GM21447 (cell line): ENCODE results near the gene BHLHA15.

ENCODE experiments used
- ATAC-seq: cut with Tn5 transposase; IDR thresholded peaks from one replicate; pipeline ENCODE4 v1.9.1; 2021; ENCODE audit not compliant: unreplicated experiment

BHLHA15 gene

DNA sequence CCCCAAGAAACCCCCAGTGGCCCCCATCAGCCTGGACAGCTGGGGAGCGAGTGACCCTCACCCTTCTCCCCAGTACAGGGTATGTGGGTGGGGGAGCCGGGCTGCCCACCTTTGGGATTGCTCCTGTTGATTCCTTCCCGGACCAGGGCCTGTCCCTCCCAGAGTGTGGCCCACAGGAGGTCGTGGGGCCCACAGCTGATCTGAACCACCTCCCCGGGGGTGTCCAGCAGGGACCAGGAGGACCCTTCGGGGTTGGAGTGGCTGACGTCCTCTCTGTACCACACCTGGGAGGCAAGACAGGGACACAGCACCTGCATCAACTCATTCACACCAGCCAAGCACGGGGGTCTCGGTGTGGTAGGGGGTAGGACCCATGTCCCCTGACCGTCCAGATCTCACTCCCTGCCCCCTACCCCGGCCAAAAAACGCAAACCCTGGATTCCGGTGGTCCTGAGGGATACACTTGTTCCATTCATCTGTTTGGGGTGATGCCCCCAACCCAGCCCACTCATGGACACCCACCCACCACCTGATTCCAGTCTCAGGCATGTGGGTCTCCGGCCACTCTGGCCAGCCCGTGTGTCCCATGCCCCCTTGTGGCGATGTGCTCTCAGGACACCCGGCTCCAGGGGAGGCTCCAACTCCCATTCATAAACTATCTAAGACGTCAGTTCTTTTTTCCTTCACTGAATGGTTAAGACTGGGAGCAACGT is 29.9 kb downstream of the BHLHA15 start:
- ATAC-seq: no peak

DNA sequence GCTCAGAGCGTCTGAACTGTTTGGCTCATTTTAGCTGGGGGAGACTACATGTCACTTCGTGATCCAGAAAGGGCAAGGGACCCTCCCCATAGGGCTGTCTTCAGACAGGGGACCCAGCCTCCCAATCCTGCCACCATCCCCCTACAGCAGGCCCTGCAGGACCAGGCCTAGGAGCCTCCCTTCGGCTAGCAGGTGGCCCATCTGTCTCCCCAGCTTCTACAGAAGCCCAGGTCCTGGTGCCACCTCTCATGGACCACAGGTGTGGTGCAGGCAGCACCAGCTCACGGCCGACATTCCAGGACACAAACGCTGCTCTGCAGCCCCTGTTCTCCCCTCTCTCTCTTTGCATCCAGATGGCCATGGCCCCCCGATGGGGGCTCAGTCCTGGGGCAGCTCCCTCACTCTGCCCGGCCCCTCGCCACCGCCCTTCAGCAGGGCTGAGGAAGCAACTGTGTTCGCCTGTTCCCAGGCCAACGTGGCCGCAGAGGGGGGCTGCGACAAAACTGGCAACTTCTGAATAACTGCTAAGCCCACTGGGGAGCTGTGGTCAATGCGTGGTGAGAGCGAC is 30.5 kb downstream of the BHLHA15 start:
- ATAC-seq: no peak

GRCh38 chr7:98242342-98242741 is 31.1 kb downstream of the BHLHA15 start:
- no peak for ATAC-seq

- ATAC-seq: no peak
Observed at GRCh38 chr7:98242934-98243333, 31.7 kb downstream of the BHLHA15 start.

DNA sequence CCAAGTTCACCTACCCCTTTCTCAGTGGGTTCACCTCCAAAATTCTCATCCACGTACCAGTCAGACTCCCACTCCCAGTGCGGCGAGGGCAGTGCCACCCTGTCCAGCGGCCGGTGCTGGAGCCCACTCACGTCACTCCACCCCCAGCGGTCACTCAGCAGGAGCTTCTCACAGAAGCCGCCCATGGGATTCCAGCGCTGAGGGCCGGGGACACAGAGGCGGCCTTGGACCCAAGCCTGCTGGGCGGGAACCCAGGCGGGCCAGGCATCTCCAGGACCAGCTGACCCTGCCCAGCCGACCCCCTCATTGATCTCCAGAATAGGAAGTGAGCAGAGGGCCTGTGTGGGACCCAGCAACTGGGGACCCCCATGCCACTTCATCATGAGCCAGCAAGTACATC is 33.6 kb downstream of the BHLHA15 start:
- ATAC-seq: no peak

DNA sequence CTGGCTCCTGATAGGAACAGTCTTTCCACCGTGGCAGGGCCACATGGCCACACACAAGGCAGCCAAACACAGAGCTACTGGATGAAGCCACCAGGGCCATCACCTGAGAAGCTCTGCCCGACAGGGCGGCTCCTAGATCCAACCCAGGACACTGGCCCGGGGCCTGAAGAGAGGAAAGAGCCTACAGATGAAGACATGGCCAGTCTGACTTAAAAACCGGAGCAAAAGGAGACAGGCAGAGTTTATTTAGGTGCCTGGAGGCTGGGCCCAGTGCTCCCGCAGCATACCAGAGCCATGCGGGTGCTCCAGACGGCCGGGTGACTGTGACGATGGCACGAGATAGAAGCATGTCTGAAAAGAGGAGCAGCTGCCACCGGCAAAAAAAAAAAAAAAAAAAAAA is 36.9 kb downstream of the BHLHA15 start:
- no peak for ATAC-seq

DNA sequence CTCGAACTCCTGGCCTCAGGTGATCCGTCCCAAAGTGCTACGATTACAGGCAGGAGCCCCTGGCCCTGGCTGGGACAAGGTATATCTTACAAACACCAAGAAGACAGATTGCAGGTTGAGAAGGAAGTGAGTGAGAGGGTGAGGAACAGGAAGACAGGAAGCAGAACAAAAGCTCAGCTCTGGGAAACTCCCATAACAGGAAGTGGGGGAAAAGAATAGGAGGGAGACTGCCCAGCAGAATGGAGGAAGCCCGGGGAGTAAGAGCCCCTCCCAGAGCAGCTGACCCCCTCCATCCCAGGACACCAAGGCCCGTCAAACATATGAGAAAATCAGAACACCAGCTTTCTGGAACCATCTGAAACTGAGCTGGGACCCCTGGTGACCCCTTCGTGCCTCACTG is 37.9 kb downstream of the BHLHA15 start:
- no peak for ATAC-seq

- no peak for ATAC-seq
Observed at GRCh38 chr7:98250789-98251188, 39.5 kb downstream of the BHLHA15 start.

- ATAC-seq: peak; percentile 41
Observed at GRCh38 chr7:98251231-98251600, 40.0 kb downstream of the BHLHA15 start.

DNA sequence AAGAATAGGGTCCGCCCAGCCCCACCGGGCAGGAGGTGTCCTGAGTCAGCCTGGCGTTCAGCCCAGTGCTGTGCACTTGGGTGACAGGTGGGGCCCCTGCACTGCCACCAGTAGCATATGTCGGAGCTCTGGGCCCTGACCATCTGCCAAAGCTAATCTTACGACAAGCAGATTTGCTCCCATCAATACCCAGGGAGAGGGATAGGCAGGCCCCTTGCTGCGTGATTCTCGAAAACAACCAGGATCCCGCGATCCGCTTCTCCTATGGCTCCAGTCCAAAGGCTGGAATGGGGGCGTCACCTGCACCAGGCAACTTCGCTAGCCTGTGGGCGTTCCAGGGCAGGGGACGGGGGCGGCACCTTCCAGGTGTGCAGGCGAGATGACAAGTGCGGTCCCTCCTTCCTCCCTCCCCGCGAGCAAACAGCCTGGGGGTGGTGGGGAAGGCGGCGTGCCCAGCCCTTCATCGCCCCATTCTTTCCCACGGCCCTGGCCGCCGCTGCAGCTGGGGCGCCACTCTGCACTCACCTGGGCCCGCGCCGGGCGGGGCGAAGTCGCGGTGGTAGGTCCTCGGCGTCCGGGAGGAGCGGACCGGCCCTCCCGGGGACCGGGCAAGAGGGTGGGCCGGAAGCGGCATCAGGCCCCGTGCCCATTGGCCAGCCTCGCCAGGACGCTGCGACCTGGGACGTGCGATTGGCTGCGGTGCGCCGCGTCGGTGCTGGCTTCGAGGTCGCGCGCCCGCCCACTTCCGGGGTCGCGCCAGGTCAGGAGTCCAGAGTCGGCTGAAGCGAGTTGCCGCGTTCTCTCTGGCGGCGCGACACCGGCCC is 40.6 kb downstream of the BHLHA15 start, which contains the start of gene TECPR1:
Gene TECPR1, minus strand, starts transcription at position 632 of the 824 bp plus-strand sequence. CDS start 6,086 bp downstream, outside the sequence.
- peak; percentile 93 for ATAC-seq

DNA sequence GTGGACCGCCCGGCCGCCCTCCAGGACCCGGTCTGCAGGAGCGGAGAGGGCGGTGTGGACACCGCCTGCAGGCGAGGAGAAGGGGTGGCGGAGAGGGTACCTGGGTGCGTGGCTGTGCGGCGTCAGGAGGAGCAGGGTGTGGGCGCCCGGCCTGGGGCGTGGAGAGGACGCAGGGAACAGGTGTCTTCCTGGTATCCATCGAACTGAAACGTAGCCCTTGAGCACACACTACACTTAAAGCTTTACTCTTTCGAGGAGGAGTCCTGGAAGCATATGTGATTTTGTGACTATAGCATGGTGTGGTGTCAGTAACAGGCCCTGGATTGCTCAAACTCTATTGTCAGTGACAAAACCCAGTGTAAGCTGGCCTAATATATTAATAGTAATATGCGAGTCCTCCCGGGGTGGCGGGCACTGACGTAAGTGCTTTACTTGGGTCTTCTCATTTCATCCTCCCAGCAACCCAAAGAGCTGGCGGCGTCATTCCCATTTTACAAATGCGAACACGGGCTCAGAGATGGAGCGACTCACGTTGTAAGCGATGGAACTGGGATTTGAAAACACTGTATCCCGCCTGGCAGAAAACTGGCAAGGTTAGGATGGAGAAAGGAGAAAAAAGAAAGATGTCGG is 41.3 kb downstream of the BHLHA15 start:
- ATAC-seq: peak; percentile 24

GRCh38 chr7:98254516-98254915 is 43.3 kb downstream of the BHLHA15 start:
- ATAC-seq: no peak

DNA sequence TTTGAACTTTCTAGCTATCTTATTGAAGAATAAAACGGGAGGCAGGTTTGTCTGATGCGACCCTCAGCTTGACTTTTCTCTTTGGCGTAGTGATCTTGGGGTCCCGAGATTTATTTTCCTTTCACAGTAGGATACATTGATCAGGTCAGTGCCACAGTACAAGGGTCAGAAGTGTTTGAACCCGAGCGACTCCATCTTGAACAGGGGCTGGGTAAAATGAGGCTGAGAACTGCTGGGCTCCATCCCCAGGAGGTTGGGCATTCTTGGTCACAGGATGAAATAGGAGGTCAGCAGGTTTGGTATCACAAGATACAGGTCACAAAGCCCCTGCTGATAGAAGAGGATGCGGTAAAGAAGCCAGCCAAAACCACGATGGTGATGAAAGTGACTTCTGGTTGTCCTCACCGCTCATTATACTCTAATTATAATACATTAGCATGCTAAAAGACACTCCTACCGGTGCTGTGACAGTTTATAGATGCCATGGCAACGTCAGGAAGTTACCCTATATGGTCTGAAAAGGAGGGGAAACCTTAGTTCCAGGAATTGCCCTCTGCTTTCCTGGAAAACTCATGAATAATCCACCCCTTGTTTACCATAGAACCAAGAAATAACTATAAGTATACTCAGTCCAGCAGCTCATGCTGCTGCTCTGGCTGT is 43.8 kb downstream of the BHLHA15 start:
- ATAC-seq: no peak

- ATAC-seq: no peak
Observed at GRCh38 chr7:98256431-98256830, 45.2 kb downstream of the BHLHA15 start.

- ATAC-seq: no peak
Observed at GRCh38 chr7:98257701-98258100, 46.5 kb downstream of the BHLHA15 start.
